K562 (cell line): ENCODE measurements around the gene WSCD2. TPM values are rescaled to one million over a fixed set of nuclear protein-coding genes. Genes with fewer than 3 reads are reported as not detected.
A peak's percentile ranks its signal among the peaks of the same experiment; 100 is the strongest.

Experiments used
- ATAC-seq: fragments of 200-7000 bp; cut with Tn5 transposase; 3 replicates; pipeline ENCODE4 v1.9.1; 2020; ENCODE audit warnings: moderate library complexity
- BruUV-seq: library from RNA; stranded (reverse); fragments of 400-500 nt; replicated peaks from 2 replicates; lab custom pipeline; 2021; lab: Mats Ljungman, UMichigan
- CTCF ChIA-PET: fragments of 300-600 bp; formaldehyde crosslinking; extraction: SDS; loops from one replicate; lab custom pipeline; 2021; ENCODE audit warnings: low intra/inter-chr PET ratio; lab: Yijun Ruan, JAX
- POLR2A ChIA-PET: fragments of 300-600, 350-650 bp; sonication (Branson Sonifier 250); formaldehyde crosslinking; extraction: SDS; loops from one replicate; lab custom pipeline; 2021; ENCODE audit warnings: antibody characterized with exemption, inconsistent platforms; lab: Yijun Ruan, JAX
- DNase-seq, 4 experiments: peaks; one replicate each; pipeline versions ENCODE4 v3.0.0 to v3.0.0-alpha.2; 2011 to 2018; ENCODE audit warnings: low spot score in 3 of 4, mixed read lengths in 3 of 4; ENCODE audit errors: extremely low read depth in 1 of 4
- FAIRE-seq: peaks from 2 replicates; lab custom pipeline; 2011; peaks lifted over from hg19 to GRCh38; lab: Jason Lieb, UNC
- H2AFZ ChIP-seq: 2 replicates; pipeline ENCODE4 v1.6.0; 2011; ENCODE audit warnings: low read depth, low read length, control low read depth, inconsistent platforms
- H3K27ac ChIP-seq: fragments of 200-600 bp; 3 replicates; pipeline ENCODE4 v1.8.0; 2011; ENCODE audit warnings: low read depth, mild to moderate bottlenecking, control low read depth, inconsistent platforms, low read length, moderate library complexity, mixed read lengths; ENCODE audit errors: extremely low read depth
- H3K27me3 ChIP-seq, 2 experiments: fragments of 300-600 bp in 1 of 2; 2 replicates in 1 of 2; 3 replicates in 1 of 2; pipeline versions ENCODE4 v1.6.0 to v1.8.0; 2011; ENCODE audit warnings: inconsistent platforms in 2 of 2, low read length in 2 of 2, mild to moderate bottlenecking in 1 of 2, mixed read lengths in 1 of 2, moderate library complexity in 1 of 2; ENCODE audit not compliant: control insufficient read depth in 2 of 2, insufficient read depth in 2 of 2
- H3K36me3 ChIP-seq: fragments of 300-600 bp; 3 replicates; pipeline ENCODE4 v1.8.0; 2011; ENCODE audit warnings: mild to moderate bottlenecking, low read length, inconsistent platforms; ENCODE audit not compliant: control insufficient read depth, insufficient read depth
- H3K4me1 ChIP-seq, 2 experiments: fragments of 200-600 bp in 1 of 2; replicated peaks in 1 of 2; 2 replicates in 1 of 2; 3 replicates in 1 of 2; pipeline versions ENCODE4 v1.5.1 to v1.8.0; 2011; ENCODE audit warnings: inconsistent platforms in 2 of 2, low read length in 2 of 2, mild to moderate bottlenecking in 1 of 2, mixed read lengths in 1 of 2, moderate library complexity in 1 of 2; ENCODE audit not compliant: control insufficient read depth in 2 of 2, insufficient read depth in 2 of 2
- H3K4me2 ChIP-seq: 2 replicates; pipeline ENCODE4 v1.6.1; 2011; ENCODE audit warnings: low read length, control low read depth, inconsistent platforms, mixed read lengths; ENCODE audit not compliant: insufficient read depth
- H3K4me3 ChIP-seq: fragments of 200-600 bp; sonication (generic), shearing (Covaris generic); 2 replicates; pipeline ENCODE4 v1.5.1; 2016; ENCODE audit warnings: control low read depth, inconsistent platforms
- H3K79me2 ChIP-seq: fragments of 200-600 bp; 3 replicates; pipeline ENCODE4 v1.8.0; 2011; ENCODE audit warnings: low read length, inconsistent platforms; ENCODE audit not compliant: control insufficient read depth, insufficient read depth
- H3K9ac ChIP-seq, 2 experiments: 2 replicates each; pipeline versions ENCODE4 v1.6.0 to v1.6.1; 2011; ENCODE audit warnings: low read depth in 2 of 2, low read length in 2 of 2, control low read depth in 1 of 2, inconsistent platforms in 1 of 2, mild to moderate bottlenecking in 1 of 2, mixed read lengths in 1 of 2; ENCODE audit not compliant: insufficient read depth in 1 of 2
- H3K9me1 ChIP-seq: one replicate; pipeline ENCODE4 v1.6.0; 2011; ENCODE audit warnings: inconsistent platforms, mild to moderate bottlenecking, low read length, moderate library complexity; ENCODE audit not compliant: control insufficient read depth, insufficient read depth
- H3K9me3 ChIP-seq: replicated peaks from 2 replicates; pipeline ENCODE4 v1.5.1; 2011; ENCODE audit warnings: low read depth, low read length, inconsistent platforms; ENCODE audit not compliant: control insufficient read depth, insufficient read depth
- H4K20me1 ChIP-seq: replicated peaks from 2 replicates; pipeline ENCODE4 v1.6.1; 2011; ENCODE audit warnings: low read length, inconsistent platforms, mixed read lengths; ENCODE audit not compliant: control insufficient read depth, insufficient read depth
- ADNP ChIP-seq: fragments of 200-800 bp; sonication (Bioruptor generic); IDR thresholded peaks from 2 replicates; pipeline ENCODE4 v1.6.1; 2016; ENCODE audit warnings: missing genetic modification characterization, missing compliant biosample characterization
- CBFA2T2 ChIP-seq: fragments of 450-650 bp; conservative IDR thresholded peaks from 2 replicates; pipeline ENCODE4 v1.6.1; 2017; ENCODE audit warnings: mild to moderate bottlenecking
- CEBPG ChIP-seq, 3 experiments: fragments of 200-800 bp in 1 of 3; sonication (Bioruptor generic) in 1 of 3; sonication (generic) in 1 of 3; formaldehyde crosslinking in 1 of 3; IDR thresholded peaks in 2 of 3; conservative IDR thresholded peaks in 1 of 3; 2 replicates each; pipeline versions ENCODE4 v1.6.1 to v1.8.0; 2016 to 2022; ENCODE audit warnings: missing compliant biosample characterization in 2 of 3, missing genetic modification characterization in 2 of 3, mild to moderate bottlenecking in 1 of 3, missing genetic modification reagents in 1 of 3
- CHD7 ChIP-seq: fragments of 200-600 bp; sonication (generic); IDR thresholded peaks from one replicate; pipeline ENCODE4 v1.6.1; 2012; ENCODE audit warnings: mild to moderate bottlenecking, low read depth, low read length, inconsistent platforms
- GATA2 ChIP-seq: sonication (generic); formaldehyde crosslinking; IDR thresholded peaks from 2 replicates; pipeline ENCODE4 v1.4.0; 2020; ENCODE audit warnings: mild to moderate bottlenecking, missing genetic modification reagents
- GTF2A2 ChIP-seq: IDR thresholded peaks from 2 replicates; pipeline ENCODE4 v1.6.1; 2016; ENCODE audit warnings: mild to moderate bottlenecking, missing genetic modification characterization, missing compliant biosample characterization
- MAFF ChIP-seq: IDR thresholded peaks from 2 replicates; pipeline ENCODE4 v1.6.1; 2012; ENCODE audit warnings: low read length, improper control_type of control experiment
- NBN ChIP-seq: fragments of 450-650 bp; IDR thresholded peaks from 2 replicates; pipeline ENCODE4 v1.6.1; 2016; ENCODE audit warnings: low read depth, mild to moderate bottlenecking
- NFE2 ChIP-seq: IDR thresholded peaks from 2 replicates; pipeline ENCODE4 v1.6.1; 2014; ENCODE audit warnings: antibody characterized with exemption, low read depth
- TEAD2 ChIP-seq: fragments of 450-650 bp; IDR thresholded peaks from 2 replicates; pipeline ENCODE4 v1.6.1; 2016; ENCODE audit warnings: missing genetic modification characterization, control low read depth, missing compliant biosample characterization
- ZBED1 ChIP-seq: IDR thresholded peaks from 2 replicates; pipeline ENCODE4 v1.6.1; 2014
- WGBS: fragments of 100-300 bp; shearing (Covaris generic); methylation state at CpG from one replicate; pipeline ENCODE4 v1.1.6; 2016; ENCODE audit warnings: low coverage, mixed read lengths; ENCODE audit not compliant: insufficient coverage; ENCODE audit errors: missing lambda C conversion rate; 5-methylcytosine and 5-hydroxymethylcytosine counted together
- in situ Hi-C: fragments of 300-500 bp; cut with MboI; formaldehyde crosslinking; loops from 4 replicates; pipeline ENCODE4 v1.15.0; 2018; ENCODE audit warnings: inconsistent platforms, mixed read lengths
- intact Hi-C: fragments of 100-400 bp; cut with micrococcal nuclease; formaldehyde crosslinking; loops from 2 replicates; pipeline ENCODE4 v1.14.2; 2022
- polyA plus RNA-seq, 8 experiments: library from polyadenylated mRNA; depleted of rRNA in 4 of 8; stranded (reverse) in 5 of 8; unstranded in 3 of 8; fragments of >200 nt; fragmentation: Nextera tagmentation in 2 of 8; fragmentation: Illumina TruSeq in 1 of 8; extraction: Ambion mirVana in 2 of 8; extraction: Trizol in 1 of 8; gene quantifications; 2 replicates each; pipeline versions ENCODE4 v1.2.1 to v1.2.3, GENCODE V29; 2011 to 2014; ENCODE audit warnings: inconsistent platforms in 1 of 8, missing spikeins in 1 of 8
- total RNA-seq, 7 experiments: library from RNA; depleted of rRNA in 6 of 7; stranded (reverse); fragments of >200 nt in 6 of 7; fragmentation: Illumina TruSeq in 2 of 7; extraction: Trizol in 2 of 7; gene quantifications; 2 replicates each; pipeline versions ENCODE4 v1.2.1 to v1.2.3, GENCODE V29; 2011 to 2021; ENCODE audit warnings: low replicate concordance in 1 of 7

Gene WSCD2
- total and polyA plus RNA-seq, 9 of the 15 experiments (the other 6 are each of a cell fraction or from before 2014, with no cell fraction given): 0.72 to 14.1 (median 4.0) TPM

- H3K4me1 ChIP-seq: peaks cover 28 to 71% of the 10 kb centered on the region in 2 experiments
- H3K27ac ChIP-seq: peak overlapping the region; percentile 90; the same call in 2 of the 3 replicates
- H3K9me3 ChIP-seq: no peaks in the 10 kb centered on the region
- in situ Hi-C loops: no loop called here
- no peak for ATAC-seq
- DNase-seq: no peak
- ChIA-PET POLR2A (interaction anchor here (0.6 to 1.5 kb wide), 3 partner anchors 8 to 216 kb away, joined by 3 to 4 read pairs (median 4); no protein-coding TSS in a partner anchor), CTCF (no interaction called here)
- H3K36me3 ChIP-seq: no peaks in the 10 kb centered on the region
- H4K20me1 ChIP-seq: no peaks in the 10 kb centered on the region
- H3K9me1 ChIP-seq: no peaks in the 10 kb centered on the region
- intact Hi-C loops: loop anchor here (10.0 kb wide), 1 partner anchor 733 kb away; the partner anchor contains the start of gene SSH1
- peak overlapping the region; percentile 69; the same call in 1 of the 2 replicates for H2AFZ ChIP-seq
- H3K79me2 ChIP-seq: peaks cover 14% of the 10 kb centered on the region; the same call in 2 of the 3 replicates
- peak overlapping the region; percentile 60 for H3K4me2 ChIP-seq
- 70% methylated on average over 2 of the region's 2 CpGs for WGBS
- H3K4me3 ChIP-seq: peak overlapping the region; percentile 1; the same call in 1 of the 2 replicates
- H3K9ac ChIP-seq: peak overlapping the region; percentile 59 to 84; a peak in 2 of 4 replicates
- H3K27me3 ChIP-seq: no peaks in the 10 kb centered on the region
- no TSS peak for BruUV-seq
- FAIRE-seq: no peak
- TF ChIP-seq ADNP (tag) (peak; percentile 90), CBFA2T2 (no peak), ZBED1 (no peak), GATA2 (CRISPR knock-in tag) (no peak), CEBPG (CRISPR knock-in tag; IDR thresholded peaks at IDR 0.05) (no peak), CEBPG (tag; conservative IDR thresholded peaks at IDR 0.05 in 1 of 2, IDR thresholded peaks at IDR 0.05 in 1 of 2) (no peak), NFE2 (no peak), NBN (no peak), CHD7 (no peak), GTF2A2 (tag) (no peak), TEAD2 (tag) (no peak), MAFF (no peak)
Observed at GRCh38 chr12:108121728-108122471, 7.2 kb upstream of the WSCD2 start.
